ENCODE data around the gene PXYLP1. TPM values are rescaled to one million over a fixed set of nuclear protein-coding genes. Genes with fewer than 3 reads are reported as not detected.

PXYLP1 gene
- total RNA-seq, 1 donor from 2014 or later, result 30.9 TPM

DNA sequence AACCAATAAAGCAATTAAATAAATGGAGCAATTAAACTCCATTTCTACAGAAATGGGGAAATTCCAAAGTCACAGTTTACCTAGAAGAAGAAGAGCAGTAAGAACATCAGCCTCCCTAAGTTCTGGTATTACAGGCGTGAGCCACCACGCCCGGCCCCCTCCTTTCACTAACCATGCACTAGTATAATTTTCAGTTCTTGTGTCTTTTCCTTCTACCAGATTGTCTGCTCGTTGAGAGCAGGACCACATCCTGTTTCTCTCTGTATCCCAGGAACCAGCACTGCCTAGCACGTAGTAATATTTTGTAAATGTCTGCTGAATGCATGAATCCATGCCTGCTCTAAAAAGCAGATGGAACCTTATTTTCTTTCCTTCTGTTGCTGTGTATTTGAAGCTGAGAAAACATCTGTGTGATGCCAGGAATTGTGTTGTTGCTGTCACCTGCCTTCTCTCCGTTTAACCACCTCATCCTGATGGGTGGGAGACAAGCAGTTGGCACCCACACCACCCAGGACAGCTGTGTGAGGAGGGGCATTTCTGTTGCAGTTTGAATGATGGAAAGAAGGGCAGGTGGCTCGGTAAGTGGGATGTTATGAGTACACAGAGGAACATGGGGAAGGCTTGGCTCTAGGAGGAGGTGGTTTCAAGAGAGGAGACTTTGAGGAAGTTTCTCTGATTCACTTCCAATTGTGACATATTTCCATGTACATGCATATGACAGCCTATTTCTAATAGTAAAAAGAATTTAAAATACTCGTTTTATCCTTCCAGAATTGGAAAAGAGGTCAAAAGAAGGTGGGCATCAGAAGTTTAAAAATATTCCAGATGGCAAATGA is 30.1 kb downstream of the PXYLP1 start:
- Mint-ChIP-seq H3K27ac (ENCODE audit: unreplicated experiment) (no peak overlapping the region), H3K27me3 (ENCODE audit: low read depth) (no peaks in the 10 kb centered on the region), H3K9me3 (no peaks in the 10 kb centered on the region), H3K4me1 (peaks cover 49% of the 10 kb centered on the region), H3K4me3 (no peak overlapping the region), H3K36me3 (ENCODE audit: low read depth) (no peaks in the 10 kb centered on the region)
- TF ChIP-seq, protein P1, sequence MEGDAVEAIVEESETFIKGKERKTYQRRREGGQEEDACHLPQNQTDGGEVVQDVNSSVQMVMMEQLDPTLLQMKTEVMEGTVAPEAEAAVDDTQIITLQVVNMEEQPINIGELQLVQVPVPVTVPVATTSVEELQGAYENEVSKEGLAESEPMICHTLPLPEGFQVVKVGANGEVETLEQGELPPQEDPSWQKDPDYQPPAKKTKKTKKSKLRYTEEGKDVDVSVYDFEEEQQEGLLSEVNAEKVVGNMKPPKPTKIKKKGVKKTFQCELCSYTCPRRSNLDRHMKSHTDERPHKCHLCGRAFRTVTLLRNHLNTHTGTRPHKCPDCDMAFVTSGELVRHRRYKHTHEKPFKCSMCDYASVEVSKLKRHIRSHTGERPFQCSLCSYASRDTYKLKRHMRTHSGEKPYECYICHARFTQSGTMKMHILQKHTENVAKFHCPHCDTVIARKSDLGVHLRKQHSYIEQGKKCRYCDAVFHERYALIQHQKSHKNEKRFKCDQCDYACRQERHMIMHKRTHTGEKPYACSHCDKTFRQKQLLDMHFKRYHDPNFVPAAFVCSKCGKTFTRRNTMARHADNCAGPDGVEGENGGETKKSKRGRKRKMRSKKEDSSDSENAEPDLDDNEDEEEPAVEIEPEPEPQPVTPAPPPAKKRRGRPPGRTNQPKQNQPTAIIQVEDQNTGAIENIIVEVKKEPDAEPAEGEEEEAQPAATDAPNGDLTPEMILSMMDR (conservative IDR thresholded peaks at IDR 0.05), result no peak
- no peak for DNase-seq (ENCODE audit: low read depth, low spot score)

DNA sequence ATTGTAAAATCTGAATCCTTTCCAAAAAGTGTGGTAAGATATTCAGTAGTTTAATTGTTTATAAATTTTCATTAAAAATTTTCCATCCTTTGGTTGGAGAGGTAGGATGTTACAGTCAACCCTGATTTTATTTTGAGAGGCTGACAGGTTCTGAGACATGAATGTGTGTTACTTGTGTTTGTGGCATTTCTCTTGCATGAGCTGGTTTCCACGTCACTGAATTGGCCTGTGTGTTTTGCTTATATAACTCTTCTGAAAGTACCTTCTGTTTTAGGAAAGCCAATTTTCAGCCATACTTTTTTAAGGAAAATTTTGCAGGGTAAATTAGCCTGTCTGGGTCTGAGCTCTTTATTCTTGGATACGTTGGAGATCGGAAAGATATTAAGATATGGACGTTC is 30.7 kb downstream of the PXYLP1 start:
- TF ChIP-seq, protein P1 (conservative IDR thresholded peaks at IDR 0.05), result no peak
- Mint-ChIP-seq H3K4me1 (peaks cover 55% of the 10 kb centered on the region), H3K27ac (ENCODE audit: unreplicated experiment) (no peak overlapping the region), H3K36me3 (ENCODE audit: low read depth) (no peaks in the 10 kb centered on the region), H3K4me3 (no peak overlapping the region), H3K9me3 (no peaks in the 10 kb centered on the region), H3K27me3 (ENCODE audit: low read depth) (no peaks in the 10 kb centered on the region)
- DNase-seq (ENCODE audit: low read depth, low spot score), result no peak

DNA sequence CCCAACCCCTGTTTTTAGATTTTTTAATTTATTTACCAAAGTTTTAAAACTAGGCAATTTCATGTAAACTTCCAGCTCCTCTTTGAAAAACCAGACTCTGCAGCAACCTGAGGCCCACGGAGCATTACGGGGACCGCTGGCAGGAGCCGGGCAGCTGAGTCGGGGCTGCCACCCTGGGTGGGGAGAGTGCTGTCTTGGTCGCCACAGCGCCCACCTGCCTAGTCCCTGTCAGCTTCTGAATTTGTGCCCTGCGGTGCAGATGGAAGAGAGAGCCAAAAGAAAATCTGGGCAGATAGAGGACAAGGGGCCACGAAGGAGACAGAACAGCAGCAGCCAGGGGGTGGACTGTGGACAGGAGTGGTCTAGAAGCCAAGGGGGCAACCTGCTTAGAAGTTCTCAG is 34.6 kb downstream of the PXYLP1 start:
- H3K36me3 Mint-ChIP-seq (ENCODE audit: low read depth), result no peaks in the 10 kb centered on the region
- TF ChIP-seq, protein P1 (conservative IDR thresholded peaks at IDR 0.05), result no peak
- H3K4me1 Mint-ChIP-seq, result peaks cover 32% of the 10 kb centered on the region
- H3K27ac Mint-ChIP-seq (ENCODE audit: unreplicated experiment), result no peak overlapping the region
- no peaks in the 10 kb centered on the region for H3K27me3 Mint-ChIP-seq (ENCODE audit: low read depth)
- H3K4me3 Mint-ChIP-seq, result no peak overlapping the region
- DNase-seq (ENCODE audit: low read depth, low spot score), result no peak
- no peaks in the 10 kb centered on the region for H3K9me3 Mint-ChIP-seq

DNA sequence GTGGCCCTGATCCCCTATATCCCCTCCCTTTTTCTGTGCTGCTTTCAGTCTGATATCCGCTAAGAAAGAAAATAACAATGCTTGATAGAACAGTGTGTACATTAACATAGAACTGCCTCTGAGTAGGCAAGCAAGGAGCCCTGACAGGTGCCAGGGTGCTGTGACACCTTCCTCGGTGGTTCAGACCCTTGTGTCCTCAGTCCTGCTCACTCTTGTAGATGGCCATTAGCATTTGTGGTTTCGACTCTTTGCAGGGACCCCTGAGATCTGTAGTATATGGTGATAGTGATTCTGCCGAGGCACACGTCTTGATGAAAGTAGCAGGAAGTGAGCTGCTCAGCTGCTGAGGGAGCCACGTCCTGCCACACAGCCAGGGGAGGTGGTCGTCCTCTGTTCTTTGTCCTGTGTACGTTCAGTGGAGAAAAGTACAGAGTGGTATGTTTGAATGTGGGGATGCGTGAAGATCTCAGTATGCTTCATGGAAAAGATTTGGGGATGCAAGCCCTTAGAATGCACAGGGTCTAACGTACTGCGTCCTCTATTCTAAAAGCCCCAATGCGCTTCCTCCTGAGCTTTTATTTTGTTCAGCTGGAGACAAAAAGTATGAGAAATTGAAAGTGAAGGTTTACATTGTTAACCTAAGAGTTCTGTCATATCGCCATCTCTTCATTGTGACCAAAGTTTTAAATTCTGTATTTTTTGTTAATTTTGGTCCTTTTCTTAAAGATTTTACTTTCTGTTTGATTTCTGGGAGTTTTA is 35.4 kb downstream of the PXYLP1 start:
- peak overlapping the region; percentile 21 for H3K27ac Mint-ChIP-seq (ENCODE audit: unreplicated experiment)
- DNase-seq (ENCODE audit: low read depth, low spot score), result no peak
- no peaks in the 10 kb centered on the region for H3K36me3 Mint-ChIP-seq (ENCODE audit: low read depth)
- peaks cover 26% of the 10 kb centered on the region for H3K4me1 Mint-ChIP-seq
- TF ChIP-seq, protein P1 (conservative IDR thresholded peaks at IDR 0.05), result no peak
- H3K4me3 Mint-ChIP-seq, result no peak overlapping the region
- H3K9me3 Mint-ChIP-seq, result no peaks in the 10 kb centered on the region
- H3K27me3 Mint-ChIP-seq (ENCODE audit: low read depth), result no peaks in the 10 kb centered on the region

DNA sequence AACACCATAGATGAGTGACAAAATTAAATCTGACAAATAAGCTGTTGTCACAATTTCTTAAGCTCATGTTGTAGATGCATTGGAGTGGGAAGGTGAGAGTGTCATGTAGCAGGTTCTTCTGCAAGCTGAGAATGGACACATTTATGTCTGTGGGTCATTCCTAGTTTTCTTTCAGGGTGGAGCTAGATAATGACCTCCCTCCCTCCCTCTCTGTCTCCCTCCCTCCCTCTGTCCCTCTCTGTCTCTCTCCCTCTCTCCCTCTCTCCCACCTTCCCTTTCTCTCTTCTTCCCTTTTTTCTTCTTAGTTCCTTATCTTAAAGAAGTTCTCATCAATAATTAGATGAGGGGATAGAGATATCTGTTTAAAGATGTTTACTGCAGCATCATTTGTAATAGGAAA is 36.0 kb downstream of the PXYLP1 start:
- TF ChIP-seq, protein P1 (conservative IDR thresholded peaks at IDR 0.05), result no peak
- DNase-seq (ENCODE audit: low read depth, low spot score), result no peak
- Mint-ChIP-seq H3K4me3 (no peak overlapping the region), H3K27ac (ENCODE audit: unreplicated experiment) (no peak overlapping the region), H3K27me3 (ENCODE audit: low read depth) (no peaks in the 10 kb centered on the region), H3K4me1 (peaks cover 22% of the 10 kb centered on the region), H3K9me3 (no peaks in the 10 kb centered on the region), H3K36me3 (ENCODE audit: low read depth) (no peaks in the 10 kb centered on the region)

Data from neural crest cell (in vitro differentiated cells).